Activated CD4-positive, CD25-positive, alpha-beta regulatory T cell treated with anti-CD3 and anti-CD28 coated beads, Interleukin-2, amount 50 U/mL, for 24 hours (primary cell): ENCODE results near the gene CASZ1.
A peak's percentile ranks its signal among the peaks of the same experiment; 100 is the strongest.

Experiments used
- ATAC-seq, 2 donors: fragments of 150-1000 bp; cut with Tn5 transposase; one replicate each; pipeline ENCODE4 v1.10.0; 2021; ENCODE audit warnings: mild to moderate bottlenecking in 1 of 2, moderate library complexity in 1 of 2

CASZ1 gene

GRCh38 chr1:10773851-10774614 is 22.4 kb downstream of the CASZ1 start:
- no peak for ATAC-seq

DNA sequence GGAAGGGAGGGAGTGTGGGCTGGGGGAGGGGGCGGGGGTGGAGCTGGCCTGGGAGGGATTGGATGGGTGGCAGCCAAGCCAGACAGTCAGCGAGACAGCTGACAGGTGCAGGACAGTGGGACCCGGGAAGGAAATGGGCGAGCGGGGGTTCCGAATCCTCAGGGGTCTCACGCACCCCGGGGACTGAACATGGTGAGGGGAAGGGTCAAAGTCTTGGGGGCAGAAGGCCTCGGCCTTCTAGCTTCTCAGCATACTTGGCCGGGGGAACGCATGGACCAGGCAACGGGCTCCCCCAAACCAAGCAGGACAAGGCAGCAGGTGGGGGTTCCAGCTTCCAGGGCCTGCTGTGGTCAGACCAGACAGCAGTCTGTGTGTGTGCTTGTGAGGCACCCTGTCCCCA is 23.1 kb downstream of the CASZ1 start:
- ATAC-seq = no peak

DNA sequence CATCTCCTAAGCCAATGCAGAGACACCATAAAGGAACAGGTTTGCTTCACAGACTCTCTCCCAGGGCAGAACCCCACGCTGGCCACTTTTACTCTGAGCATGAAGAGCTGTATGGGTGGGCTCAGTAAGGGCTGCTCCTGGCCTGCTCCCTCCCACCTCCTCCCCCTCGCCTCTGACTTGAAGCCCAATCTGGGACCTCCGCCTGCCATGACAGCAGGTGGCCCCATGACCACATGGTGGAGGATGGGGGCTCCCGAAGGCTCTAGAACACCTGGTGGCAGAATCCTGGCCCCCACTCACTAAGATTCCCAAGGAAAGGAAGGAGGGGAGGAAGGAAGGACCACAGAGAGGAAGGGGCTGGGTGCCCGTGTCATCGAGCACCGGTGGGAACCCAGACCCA is 23.7 kb downstream of the CASZ1 start:
- ATAC-seq = no peak

DNA sequence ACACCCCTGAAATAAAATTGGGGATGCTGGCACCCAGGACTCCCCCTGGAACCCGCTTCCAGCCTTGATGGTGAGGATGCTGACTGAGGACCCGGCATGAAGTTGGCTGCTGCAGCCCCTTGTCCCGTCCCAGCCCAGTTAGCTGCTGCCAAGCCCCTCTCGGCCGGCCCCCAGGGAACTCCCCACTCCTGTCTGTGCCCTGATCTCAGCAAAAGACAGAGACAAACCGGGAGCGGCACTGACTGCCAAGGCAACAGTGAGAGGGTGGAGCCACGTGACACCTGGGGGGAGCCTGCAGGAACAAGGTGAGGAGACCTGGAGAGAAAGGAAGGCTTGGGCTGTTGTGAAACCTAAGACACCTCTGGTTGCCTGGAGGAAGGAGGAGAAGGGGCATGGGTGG is 24.7 kb downstream of the CASZ1 start:
- no peak for ATAC-seq

DNA sequence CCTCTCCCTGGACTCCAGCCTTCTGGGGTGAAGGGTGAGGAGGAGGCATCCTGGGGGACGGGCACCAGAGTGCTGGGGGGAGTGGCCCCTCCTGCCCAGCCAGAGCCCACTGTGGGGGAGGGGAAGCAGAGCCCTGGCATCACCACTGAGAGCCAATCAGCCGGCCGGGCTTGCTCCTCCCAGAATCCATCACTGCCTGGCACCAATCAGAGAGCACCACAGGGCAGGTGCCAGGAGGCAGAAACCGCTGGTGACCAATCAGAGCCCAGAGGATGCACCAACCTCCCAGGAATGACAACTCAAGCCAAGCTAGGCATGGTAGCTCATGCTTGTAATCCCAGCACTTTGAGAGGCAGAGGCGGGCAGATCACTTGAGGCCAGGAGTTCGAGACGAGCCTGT is 27.9 kb downstream of the CASZ1 start:
- no peak for ATAC-seq

DNA sequence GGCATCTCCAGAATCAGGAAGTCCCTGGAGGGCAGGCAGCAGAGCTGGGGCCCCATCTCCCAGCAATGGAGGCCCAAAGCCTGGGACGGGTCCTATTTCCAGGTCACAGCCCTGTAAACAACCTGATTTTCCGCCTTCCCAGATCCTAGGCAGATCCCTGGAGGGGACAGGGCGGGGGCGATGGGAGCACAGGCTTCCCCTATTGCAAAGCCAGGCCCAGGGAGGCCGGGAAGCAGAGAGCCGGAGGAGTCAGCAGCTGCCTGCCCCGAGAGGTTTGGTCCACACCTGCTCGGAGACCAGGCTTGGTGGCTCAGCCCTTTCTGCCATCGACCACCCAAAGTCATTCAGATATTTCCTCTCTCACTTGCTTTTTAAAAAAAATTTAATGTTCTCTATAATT is 29.2 kb downstream of the CASZ1 start:
- no peak for ATAC-seq

DNA sequence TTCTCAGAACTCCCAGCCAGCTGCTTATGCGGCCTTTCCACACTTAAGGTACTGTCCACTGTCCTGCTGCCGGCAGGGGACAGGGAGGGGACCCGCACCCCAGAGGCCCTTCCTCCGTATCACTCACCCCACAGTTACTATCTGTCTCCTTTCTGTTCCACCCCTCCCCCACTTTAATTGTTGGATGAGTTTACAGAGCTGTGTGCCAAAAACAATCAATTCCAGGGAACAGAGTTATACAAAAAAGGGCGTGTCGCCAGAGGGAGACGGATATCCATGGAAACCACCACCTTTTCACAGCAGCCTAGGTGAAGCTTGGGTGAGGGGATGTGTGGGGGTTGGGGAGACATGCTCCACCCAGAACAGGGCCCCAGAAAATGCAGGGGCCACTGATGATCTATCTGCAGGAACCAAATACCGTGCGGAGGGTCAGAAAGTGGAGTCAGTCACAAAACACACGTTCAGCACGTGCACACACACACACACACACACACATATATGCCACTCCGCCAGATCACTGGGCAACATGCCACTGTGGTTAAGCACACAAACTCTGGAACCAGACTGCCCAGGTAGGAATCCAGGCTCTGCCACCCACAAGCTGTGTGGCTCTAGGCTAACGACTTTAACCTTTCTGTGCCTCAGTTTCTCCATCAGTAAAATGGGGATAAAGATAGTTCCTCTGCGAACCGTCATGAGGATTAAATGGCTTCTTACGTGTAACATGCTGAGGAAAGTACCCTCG is 30.5 kb downstream of the CASZ1 start:
- no peak for ATAC-seq

GRCh38 chr1:10765304-10765703 is 31.1 kb downstream of the CASZ1 start:
- ATAC-seq = no peak

GRCh38 chr1:10764296-10764798 is 32.1 kb downstream of the CASZ1 start:
- ATAC-seq = no peak

DNA sequence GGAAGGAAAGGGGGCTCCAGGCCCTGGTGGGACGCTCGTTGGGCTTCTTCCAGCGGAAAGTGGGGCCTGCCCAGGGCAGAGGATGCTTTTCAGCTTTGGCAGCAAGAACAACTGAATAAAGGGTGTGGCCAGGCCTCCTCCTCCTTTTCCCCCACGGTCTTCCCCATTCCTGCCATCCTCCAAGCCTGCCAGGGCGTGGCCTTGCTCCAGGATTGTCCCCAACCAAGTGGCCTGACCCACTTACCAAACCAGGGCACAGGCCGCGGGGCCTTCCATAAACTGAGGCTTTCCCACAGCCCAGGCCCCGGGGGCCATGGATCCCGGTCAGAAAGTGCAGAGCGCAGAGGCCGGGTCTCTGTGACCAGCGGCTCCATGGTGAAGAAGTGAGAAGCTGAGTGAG is 33.6 kb downstream of the CASZ1 start:
- ATAC-seq = no peak

GRCh38 chr1:10762153-10762523 is 34.3 kb downstream of the CASZ1 start:
- no peak for ATAC-seq

- no peak for ATAC-seq
Measured at GRCh38 chr1:10761503-10762152, 34.8 kb downstream of the CASZ1 start.

DNA sequence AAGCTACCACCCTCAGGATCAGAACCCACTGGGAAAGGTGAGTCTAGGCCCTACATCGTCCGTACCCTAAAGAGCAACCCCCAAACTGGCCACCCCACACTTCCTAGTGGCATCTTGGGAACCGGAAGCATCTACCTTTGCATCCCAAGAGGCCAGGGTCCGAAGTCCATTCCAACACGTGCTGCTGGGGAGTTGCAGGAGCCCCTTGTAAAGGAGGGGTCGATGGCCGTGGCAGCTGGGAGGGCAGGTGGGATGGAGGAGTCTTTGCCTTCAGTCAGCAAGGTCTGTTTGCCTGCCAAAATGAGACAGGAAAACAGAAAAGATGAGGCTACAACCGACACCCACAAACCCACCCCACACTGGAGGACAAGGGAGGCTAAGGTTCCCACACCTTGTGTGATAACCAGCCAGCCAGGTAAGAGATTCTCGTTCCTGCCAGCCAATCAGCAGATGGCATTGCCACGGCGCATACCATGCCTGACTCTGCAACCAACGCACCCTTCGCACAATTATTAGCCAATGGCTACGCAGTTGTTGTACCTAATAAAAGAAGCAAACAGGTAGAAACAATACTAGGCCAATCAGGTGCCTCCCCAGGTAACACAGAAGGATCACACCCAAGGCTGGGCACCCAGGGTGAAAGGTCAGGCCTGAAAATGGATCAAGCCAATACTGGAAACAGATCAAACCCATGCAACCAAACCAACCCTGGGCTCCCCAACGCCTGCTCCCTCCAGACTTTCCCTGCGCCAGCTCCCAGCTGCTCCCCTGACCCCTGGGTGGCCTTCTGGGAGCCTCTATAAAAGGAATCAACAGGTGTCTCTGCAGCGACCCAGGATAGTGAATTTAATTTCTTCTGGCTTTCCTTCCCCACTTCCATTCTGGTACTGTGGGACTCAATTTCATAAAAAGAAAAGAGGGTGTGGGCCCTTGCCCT is 35.6 kb downstream of the CASZ1 start:
- ATAC-seq = no peak

GRCh38 chr1:10759413-10760200 is 36.8 kb downstream of the CASZ1 start:
- no peak for ATAC-seq

DNA sequence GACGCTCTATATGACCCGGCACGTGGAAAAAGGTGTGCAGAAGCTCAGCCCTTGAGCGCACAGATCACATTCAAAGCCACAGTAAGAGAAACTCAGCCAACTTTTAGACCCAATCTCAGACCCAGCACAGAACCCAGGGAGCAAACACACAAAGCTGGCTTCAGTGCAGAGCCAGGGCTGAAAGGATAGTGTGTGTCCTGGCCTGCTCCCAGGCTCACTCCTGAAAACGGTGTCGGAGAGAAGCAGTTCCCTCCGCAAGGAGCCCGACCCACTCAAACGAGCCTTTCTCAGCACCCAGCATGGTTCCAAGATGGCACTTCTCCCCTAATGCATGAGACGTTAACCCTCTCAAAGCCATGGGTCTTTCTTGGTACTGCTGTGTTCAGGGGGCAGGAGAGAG is 39.6 kb downstream of the CASZ1 start:
- no peak for ATAC-seq

DNA sequence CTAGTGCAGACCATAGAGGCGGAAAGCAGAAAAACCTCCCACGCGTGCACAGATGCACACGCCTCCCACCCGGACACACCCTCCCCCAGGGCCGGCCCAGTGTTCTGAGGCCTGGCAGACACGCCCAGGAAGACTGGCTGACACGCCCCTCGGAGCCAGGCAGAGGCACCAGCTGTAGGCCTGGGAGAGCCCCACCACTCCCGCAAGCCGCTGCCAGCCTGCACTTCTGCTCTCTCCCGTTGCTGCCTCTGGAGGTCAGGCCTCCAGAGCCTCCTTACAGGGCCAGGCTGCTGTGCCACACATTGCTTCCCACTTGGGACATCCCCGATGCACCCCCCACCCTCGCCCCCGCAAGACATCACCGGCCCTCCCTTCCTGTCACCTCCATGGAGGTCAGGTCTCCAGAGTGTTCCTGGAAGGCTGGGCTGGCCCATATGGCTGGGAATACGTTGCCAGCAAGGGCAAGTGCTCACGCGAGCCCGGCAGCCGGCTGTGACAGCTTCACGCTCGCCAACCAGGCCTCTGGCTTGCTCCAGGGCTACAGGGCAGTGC is 40.4 kb downstream of the CASZ1 start:
- peak; percentile 67 to 80 for ATAC-seq

DNA sequence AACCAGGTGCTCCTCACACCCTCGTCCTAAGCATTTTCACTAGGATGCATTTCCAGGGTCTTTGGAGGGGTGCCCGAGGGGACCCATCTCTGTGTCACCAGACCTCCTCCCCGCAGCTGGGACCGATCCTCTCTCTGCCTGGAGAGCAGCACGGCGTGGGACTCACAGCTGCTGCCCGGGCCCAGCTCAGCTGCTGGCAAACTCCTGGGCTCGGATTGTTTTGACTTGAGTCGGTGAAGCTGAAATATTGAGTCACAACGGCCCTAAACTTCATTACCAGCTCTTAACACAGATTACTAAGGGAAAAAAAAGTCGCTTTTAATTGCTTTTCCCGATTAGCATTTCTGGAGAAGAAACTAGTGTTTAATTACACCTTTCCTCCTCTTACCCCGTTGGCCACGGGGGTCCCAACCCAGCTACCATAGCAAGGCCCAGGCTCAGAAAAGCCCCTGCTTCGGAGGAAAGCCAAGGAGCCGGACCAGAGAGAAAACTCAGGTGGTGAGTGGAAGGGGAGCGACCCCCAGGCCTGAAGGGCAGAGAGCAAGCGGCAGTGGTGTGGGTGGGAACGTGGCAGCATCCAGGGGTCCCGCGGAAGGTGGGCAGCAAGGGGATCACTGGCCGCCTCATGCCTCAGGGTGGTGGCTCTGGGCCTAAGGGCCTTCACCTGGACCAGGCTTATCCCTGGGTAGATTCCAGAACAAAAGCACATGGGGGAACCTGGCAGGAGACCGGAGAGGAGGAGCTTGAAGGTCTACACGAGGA is 41.7 kb downstream of the CASZ1 start:
- ATAC-seq = no peak

DNA sequence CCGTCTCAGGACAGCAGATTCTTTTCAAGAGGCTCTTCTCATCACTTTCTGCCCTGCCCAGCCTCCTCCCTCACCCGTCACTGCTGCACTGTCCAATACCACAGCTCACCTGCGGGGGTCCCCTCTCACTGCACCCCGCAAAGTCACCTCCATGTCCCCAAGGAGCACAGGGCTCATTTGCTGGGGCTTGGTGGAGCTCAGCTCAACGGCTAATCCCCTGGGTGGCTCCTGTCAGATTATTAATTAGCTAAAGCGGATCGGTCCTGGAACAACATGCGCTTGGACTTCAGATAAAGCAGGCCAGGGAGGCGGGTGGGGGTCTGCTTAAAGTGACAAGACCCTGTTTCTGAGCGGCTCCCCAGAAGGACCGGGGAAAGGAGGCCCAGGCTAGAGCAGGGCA is 43.1 kb downstream of the CASZ1 start:
- ATAC-seq = no peak

GRCh38 chr1:10751561-10752085 is 44.8 kb downstream of the CASZ1 start:
- no peak for ATAC-seq

DNA sequence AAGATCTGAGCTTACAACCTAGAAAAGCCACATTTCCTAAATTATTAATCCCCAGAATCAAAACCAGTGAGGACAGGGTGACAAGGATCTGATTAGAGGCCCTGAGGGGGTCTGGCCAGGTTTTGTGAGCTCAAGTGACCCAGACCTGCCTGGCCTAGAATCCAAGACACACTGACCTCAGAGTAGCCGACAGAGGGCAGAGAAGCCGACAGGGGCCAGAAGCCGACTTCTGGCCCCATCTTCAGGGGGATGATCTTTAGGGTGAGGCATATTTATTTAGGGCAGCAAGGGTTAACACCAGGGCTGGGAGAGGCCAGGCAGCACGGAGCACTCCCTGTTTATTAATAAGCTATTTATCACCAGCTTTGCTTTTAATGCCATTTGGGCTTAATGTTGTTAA is 45.3 kb downstream of the CASZ1 start:
- no peak for ATAC-seq
